ENCODE measurements around the gene DIO3. TPM values are rescaled to one million over a fixed set of nuclear protein-coding genes. Genes with fewer than 3 reads are reported as not detected.

The DIO3 gene
- total RNA-seq, 1 experiment from 2014 or later, result not detected

DNA sequence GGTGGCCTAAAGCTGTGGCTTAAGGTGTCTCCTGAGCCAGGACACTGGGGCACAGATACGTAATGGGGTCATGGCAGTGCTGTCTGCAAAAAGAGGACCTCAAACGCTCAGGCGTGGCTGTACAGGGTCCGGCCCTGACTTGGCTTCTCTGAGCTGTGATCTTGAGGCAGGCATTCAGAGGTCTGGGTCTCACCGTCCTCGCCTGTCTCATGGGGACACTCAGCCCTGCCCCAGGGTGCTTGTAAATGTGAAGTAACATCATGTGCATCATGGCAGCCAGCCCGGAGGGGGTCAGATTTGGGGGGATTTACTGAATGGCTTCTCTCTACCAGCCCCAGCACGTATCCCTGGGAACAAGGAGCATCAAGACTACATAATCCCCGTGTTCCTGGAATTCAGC is 28.8 kb downstream of the DIO3 start:
- Mint-ChIP-seq H3K36me3 (ENCODE audit: insufficient read depth in 1 of 3, low read depth in 3 of 3) (no peaks in the 10 kb centered on the region; a peak in 1 of 7 replicates), H3K9me3 (peaks cover 0 to 3% of the 10 kb centered on the region in 2 experiments; a peak in 2 of 5 replicates), H3K4me1 (0 out of 4 replicates have a peak, but pooled peaks cover 0 to 4% of the 10 kb centered on the region in 2 experiments), H3K27me3 (ENCODE audit: low read depth) (peaks cover 23% of the 10 kb centered on the region), H3K4me3 (no peak overlapping the region), H3K27ac (no peak overlapping the region)
- no CpG with 5 or more reads among the region's 9 CpGs for WGBS (ENCODE audit: extremely low coverage, insufficient read length, low lambda C conversion rate)
- H3K14ac ChIP-seq (ENCODE audit: insufficient read depth, low read length), result no peak overlapping the region; the same call in 1 of the 2 replicates
- no peak overlapping the region for H3K18ac ChIP-seq (ENCODE audit: insufficient read length, low read depth, low read length)
- H2BK15ac ChIP-seq (ENCODE audit: low read depth, low read length), result no peak overlapping the region
- H2BK5ac ChIP-seq (ENCODE audit: insufficient read length, low read length), result no peak overlapping the region
- H3K23ac ChIP-seq (ENCODE audit: insufficient read length, low read depth, low read length), result no peak overlapping the region
- H3K27ac ChIP-seq (ENCODE audit: insufficient read length, low read depth, low read length), result no peak overlapping the region
- no peak overlapping the region for H2BK20ac ChIP-seq (ENCODE audit: low read depth, low read length, poor library complexity, severe bottlenecking)
- no peak overlapping the region for H3T11ph ChIP-seq (ENCODE audit: low read length)
- DNase-seq, result no peak
- H2AK5ac ChIP-seq (ENCODE audit: insufficient read length, low read length), result no peak overlapping the region
- no peak overlapping the region for H4K91ac ChIP-seq (ENCODE audit: insufficient read length, low read depth, low read length)
- TF ChIP-seq, protein P1, sequence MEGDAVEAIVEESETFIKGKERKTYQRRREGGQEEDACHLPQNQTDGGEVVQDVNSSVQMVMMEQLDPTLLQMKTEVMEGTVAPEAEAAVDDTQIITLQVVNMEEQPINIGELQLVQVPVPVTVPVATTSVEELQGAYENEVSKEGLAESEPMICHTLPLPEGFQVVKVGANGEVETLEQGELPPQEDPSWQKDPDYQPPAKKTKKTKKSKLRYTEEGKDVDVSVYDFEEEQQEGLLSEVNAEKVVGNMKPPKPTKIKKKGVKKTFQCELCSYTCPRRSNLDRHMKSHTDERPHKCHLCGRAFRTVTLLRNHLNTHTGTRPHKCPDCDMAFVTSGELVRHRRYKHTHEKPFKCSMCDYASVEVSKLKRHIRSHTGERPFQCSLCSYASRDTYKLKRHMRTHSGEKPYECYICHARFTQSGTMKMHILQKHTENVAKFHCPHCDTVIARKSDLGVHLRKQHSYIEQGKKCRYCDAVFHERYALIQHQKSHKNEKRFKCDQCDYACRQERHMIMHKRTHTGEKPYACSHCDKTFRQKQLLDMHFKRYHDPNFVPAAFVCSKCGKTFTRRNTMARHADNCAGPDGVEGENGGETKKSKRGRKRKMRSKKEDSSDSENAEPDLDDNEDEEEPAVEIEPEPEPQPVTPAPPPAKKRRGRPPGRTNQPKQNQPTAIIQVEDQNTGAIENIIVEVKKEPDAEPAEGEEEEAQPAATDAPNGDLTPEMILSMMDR (conservative IDR thresholded peaks at IDR 0.05), result no peak
- no peak overlapping the region for H2BK12ac ChIP-seq (ENCODE audit: insufficient read length, low read depth, low read length)
- H3K56ac ChIP-seq (ENCODE audit: insufficient read length, low read depth, low read length), result no peak overlapping the region
- H4K8ac ChIP-seq (replicated peaks; ENCODE audit: insufficient read length, low read depth, low read length), result no peak overlapping the region
- no peaks in the 10 kb centered on the region for H3K79me1 ChIP-seq (ENCODE audit: insufficient read depth, low read depth, low read length, poor library complexity, severe bottlenecking)
- no peak overlapping the region for H4K5ac ChIP-seq (ENCODE audit: insufficient read length, low read depth, low read length)
- no peaks in the 10 kb centered on the region for H3K23me2 ChIP-seq (ENCODE audit: insufficient read length, low read depth, low read length, poor library complexity, severe bottlenecking)
- no peak overlapping the region for H3K4me2 ChIP-seq (ENCODE audit: insufficient read depth, insufficient read length, low read length)
- H3K4ac ChIP-seq (ENCODE audit: low read depth, low read length), result no peak overlapping the region
- no peaks in the 10 kb centered on the region for H4K20me1 ChIP-seq (ENCODE audit: control insufficient read depth, insufficient read depth, insufficient read length)
- no peaks in the 10 kb centered on the region for H3K27me3 ChIP-seq (ENCODE audit: insufficient read depth, low read length)
- H3K79me2 ChIP-seq (ENCODE audit: insufficient read depth, low read length), result no peaks in the 10 kb centered on the region
- H2BK120ac ChIP-seq (ENCODE audit: low read depth, low read length, poor library complexity, severe bottlenecking), result no peak overlapping the region
- H3K4me1 ChIP-seq (ENCODE audit: insufficient read depth, low read length), result no peaks in the 10 kb centered on the region
- H2AFZ ChIP-seq (ENCODE audit: low read length), result no peak overlapping the region
- no peaks in the 10 kb centered on the region for H3K9me3 ChIP-seq (ENCODE audit: control insufficient read depth, low read depth, low read length)
- H3K9ac ChIP-seq (ENCODE audit: extremely low read depth, insufficient read length, low read length), result no peak overlapping the region

Data from H9 (cell line).